Measurements from ENCODE around the gene LRP2. TPM values are rescaled to one million over a fixed set of nuclear protein-coding genes. Genes with fewer than 3 reads are reported as not detected.

Gene LRP2
- total and polyA plus RNA-seq, 2 experiments from 2014 or later, result 0.68 to 2.7 TPM

GRCh38 chr2:169303579-169304305, 58.6 kb downstream of the LRP2 start (continued):
- TF ChIP-seq, protein P1, sequence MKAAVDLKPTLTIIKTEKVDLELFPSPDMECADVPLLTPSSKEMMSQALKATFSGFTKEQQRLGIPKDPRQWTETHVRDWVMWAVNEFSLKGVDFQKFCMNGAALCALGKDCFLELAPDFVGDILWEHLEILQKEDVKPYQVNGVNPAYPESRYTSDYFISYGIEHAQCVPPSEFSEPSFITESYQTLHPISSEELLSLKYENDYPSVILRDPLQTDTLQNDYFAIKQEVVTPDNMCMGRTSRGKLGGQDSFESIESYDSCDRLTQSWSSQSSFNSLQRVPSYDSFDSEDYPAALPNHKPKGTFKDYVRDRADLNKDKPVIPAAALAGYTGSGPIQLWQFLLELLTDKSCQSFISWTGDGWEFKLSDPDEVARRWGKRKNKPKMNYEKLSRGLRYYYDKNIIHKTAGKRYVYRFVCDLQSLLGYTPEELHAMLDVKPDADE (IDR thresholded peaks at IDR 0.05), result no peak
- no peak for TF ChIP-seq NANOG (IDR thresholded peaks at IDR 0.05; ENCODE audit: borderline replicate concordance)
- no peak for TF ChIP-seq EZH2 (IDR thresholded peaks at IDR 0.05; ENCODE audit: low read depth, unreplicated experiment)
- TF ChIP-seq, protein P2, sequence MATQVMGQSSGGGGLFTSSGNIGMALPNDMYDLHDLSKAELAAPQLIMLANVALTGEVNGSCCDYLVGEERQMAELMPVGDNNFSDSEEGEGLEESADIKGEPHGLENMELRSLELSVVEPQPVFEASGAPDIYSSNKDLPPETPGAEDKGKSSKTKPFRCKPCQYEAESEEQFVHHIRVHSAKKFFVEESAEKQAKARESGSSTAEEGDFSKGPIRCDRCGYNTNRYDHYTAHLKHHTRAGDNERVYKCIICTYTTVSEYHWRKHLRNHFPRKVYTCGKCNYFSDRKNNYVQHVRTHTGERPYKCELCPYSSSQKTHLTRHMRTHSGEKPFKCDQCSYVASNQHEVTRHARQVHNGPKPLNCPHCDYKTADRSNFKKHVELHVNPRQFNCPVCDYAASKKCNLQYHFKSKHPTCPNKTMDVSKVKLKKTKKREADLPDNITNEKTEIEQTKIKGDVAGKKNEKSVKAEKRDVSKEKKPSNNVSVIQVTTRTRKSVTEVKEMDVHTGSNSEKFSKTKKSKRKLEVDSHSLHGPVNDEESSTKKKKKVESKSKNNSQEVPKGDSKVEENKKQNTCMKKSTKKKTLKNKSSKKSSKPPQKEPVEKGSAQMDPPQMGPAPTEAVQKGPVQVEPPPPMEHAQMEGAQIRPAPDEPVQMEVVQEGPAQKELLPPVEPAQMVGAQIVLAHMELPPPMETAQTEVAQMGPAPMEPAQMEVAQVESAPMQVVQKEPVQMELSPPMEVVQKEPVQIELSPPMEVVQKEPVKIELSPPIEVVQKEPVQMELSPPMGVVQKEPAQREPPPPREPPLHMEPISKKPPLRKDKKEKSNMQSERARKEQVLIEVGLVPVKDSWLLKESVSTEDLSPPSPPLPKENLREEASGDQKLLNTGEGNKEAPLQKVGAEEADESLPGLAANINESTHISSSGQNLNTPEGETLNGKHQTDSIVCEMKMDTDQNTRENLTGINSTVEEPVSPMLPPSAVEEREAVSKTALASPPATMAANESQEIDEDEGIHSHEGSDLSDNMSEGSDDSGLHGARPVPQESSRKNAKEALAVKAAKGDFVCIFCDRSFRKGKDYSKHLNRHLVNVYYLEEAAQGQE (IDR thresholded peaks at IDR 0.05; ENCODE audit: unreplicated experiment), result no peak
- TF ChIP-seq STAT1 (IDR thresholded peaks at IDR 0.05; ENCODE audit: unreplicated experiment), result no peak
- TF ChIP-seq, protein P3, sequence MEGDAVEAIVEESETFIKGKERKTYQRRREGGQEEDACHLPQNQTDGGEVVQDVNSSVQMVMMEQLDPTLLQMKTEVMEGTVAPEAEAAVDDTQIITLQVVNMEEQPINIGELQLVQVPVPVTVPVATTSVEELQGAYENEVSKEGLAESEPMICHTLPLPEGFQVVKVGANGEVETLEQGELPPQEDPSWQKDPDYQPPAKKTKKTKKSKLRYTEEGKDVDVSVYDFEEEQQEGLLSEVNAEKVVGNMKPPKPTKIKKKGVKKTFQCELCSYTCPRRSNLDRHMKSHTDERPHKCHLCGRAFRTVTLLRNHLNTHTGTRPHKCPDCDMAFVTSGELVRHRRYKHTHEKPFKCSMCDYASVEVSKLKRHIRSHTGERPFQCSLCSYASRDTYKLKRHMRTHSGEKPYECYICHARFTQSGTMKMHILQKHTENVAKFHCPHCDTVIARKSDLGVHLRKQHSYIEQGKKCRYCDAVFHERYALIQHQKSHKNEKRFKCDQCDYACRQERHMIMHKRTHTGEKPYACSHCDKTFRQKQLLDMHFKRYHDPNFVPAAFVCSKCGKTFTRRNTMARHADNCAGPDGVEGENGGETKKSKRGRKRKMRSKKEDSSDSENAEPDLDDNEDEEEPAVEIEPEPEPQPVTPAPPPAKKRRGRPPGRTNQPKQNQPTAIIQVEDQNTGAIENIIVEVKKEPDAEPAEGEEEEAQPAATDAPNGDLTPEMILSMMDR (conservative IDR thresholded peaks at IDR 0.05; ENCODE audit: low read depth in 2 of 2), result no peak
- TF ChIP-seq JUNB (IDR thresholded peaks at IDR 0.05; ENCODE audit: unreplicated experiment), result no peak
- TF ChIP-seq EZH2phosphoT487 (IDR thresholded peaks at IDR 0.05; ENCODE audit: unreplicated experiment), result no peak
- no peak for TF ChIP-seq ZNF331 (CRISPR knock-in tag; IDR thresholded peaks at IDR 0.05; ENCODE audit: low read depth)
- no peak for TF ChIP-seq ZNF114 (CRISPR knock-in tag; IDR thresholded peaks at IDR 0.05)
- no peak for TF ChIP-seq CREB1 (CRISPR knock-in tag; IDR thresholded peaks at IDR 0.05; ENCODE audit: low read depth)

GRCh38 chr2:169302364-169302763, 60.0 kb downstream of the LRP2 start:
- H3K4me2 ChIP-seq, result no peak overlapping the region
- TF ChIP-seq EZH2 (IDR thresholded peaks at IDR 0.05; ENCODE audit: low read depth, unreplicated experiment) (no peak), STAT1 (IDR thresholded peaks at IDR 0.05; ENCODE audit: unreplicated experiment) (no peak), EZH2phosphoT487 (IDR thresholded peaks at IDR 0.05; ENCODE audit: unreplicated experiment) (no peak), JUNB (IDR thresholded peaks at IDR 0.05; ENCODE audit: unreplicated experiment) (no peak)
- TF ChIP-seq, protein P1 (IDR thresholded peaks at IDR 0.05), result no peak

More at GRCh38 chr2:169302364-169302763, 60.0 kb downstream of the LRP2 start:
- H3K9me2 ChIP-seq (ENCODE audit: insufficient read depth), result no peaks in the 10 kb centered on the region
- no peaks in the 10 kb centered on the region for H4K20me1 ChIP-seq (replicated peaks; ENCODE audit: insufficient read depth)
- Mint-ChIP-seq H3K27ac (no peak overlapping the region), H3K4me3 (no peak overlapping the region), H3K27me3 (ENCODE audit: insufficient read depth, low read depth, poor library complexity) (no peaks in the 10 kb centered on the region), H3K9me3 (no peaks in the 10 kb centered on the region), H3K36me3 (ENCODE audit: low read depth) (no peaks in the 10 kb centered on the region), H3K4me1 (peaks cover 20% of the 10 kb centered on the region; the same call in 2 of the 3 replicates)
- H3K27me3 ChIP-seq (ENCODE audit: insufficient read depth), result no peaks in the 10 kb centered on the region
- no peaks in the 10 kb centered on the region for H3K36me3 ChIP-seq (ENCODE audit: insufficient read depth)
- no peaks in the 10 kb centered on the region for H3F3A ChIP-seq (replicated peaks; ENCODE audit: low read depth)
- no peak overlapping the region for H2AFZ ChIP-seq
- H3K79me2 ChIP-seq (replicated peaks; ENCODE audit: insufficient read depth), result no peaks in the 10 kb centered on the region
- DNase-seq (ENCODE audit: low spot score) (no peak), ATAC-seq (no peak)
- no peak overlapping the region for H3K4me3 ChIP-seq
- H3K27ac ChIP-seq (ENCODE audit: low read depth), result no peak overlapping the region
- H3K4me1 ChIP-seq (ENCODE audit: insufficient read depth), result peaks cover 21% of the 10 kb centered on the region

Measured in GM23338 (cell line).